Right renal pelvis (tissue), 4 donors: ENCODE results near the gene RIT1. TPM values are rescaled to one million over a fixed set of nuclear protein-coding genes. Genes with fewer than 3 reads are reported as not detected.
"Not testable (repeated sequence)": the region's sequence is repeated elsewhere in the genome, so short reads cannot be mapped to it uniquely, and the experiment has no call there.

Source experiments
- DNase-seq, 4 donors: peaks; one replicate each; pipeline ENCODE4 v3.0.0-alpha.2; 2013; ENCODE audit warnings: low read depth in 4 of 4, low spot score in 3 of 4, missing footprints in 1 of 4
- polyA plus RNA-seq, 4 donors: library from polyadenylated mRNA; unstranded; fragments of 120-200 nt; gene quantifications; one replicate each; pipeline ENCODE4 v1.2.1, GENCODE V29; 2013; ENCODE audit not compliant: insufficient read length in 4 of 4

Gene RIT1
- polyA plus RNA-seq, 4 donors, result 45.4 to 52.7 (median 49.2) TPM

DNA sequence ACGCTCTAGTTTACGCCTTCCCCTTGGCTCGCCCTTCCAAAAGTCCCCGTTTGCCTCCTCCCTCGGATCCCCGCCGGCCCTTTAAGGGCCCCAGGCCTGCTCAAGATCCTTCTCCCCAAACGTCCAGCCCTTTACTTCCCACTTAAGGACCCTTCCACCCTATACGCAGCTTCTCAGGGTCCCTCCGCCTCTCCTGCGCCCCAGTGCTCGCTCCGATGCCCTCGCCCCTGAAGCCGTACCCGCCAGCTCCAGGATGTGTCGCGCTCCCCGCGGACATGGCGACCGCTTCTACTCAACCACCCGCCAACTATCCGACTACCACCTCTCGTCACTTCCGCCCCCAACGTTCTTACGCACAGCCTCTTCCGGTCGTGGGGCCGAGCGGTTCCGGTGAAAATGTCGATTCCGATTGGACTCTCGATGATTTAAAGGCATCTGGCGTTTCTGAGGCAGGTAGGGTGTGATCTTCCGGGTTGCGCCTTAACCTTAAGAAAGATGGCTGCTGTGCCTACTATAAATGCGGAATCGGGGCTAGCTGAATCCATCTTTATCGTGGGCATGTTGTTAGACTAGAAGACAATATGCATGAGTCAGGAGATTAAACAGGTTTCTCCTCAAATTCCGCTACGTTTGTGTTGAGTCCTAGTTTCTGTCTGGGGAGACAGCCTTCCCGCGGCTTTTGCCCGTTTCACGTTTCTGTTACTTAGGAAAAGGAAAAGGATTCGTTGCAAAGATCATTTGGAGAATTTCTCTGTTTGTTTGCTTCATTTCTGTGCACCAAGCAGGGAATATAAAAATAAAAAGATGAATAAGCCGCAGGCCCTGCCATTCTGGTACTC lies 23.2 kb upstream of the RIT1 start, which contains the start of gene KHDC4:
TSS of gene KHDC4 (minus strand) at position 317 of the 839 bp plus-strand sequence. CDS start at position 277, 40 bp downstream.
- peak; percentile 93 to 99 (median 98) for DNase-seq

DNA sequence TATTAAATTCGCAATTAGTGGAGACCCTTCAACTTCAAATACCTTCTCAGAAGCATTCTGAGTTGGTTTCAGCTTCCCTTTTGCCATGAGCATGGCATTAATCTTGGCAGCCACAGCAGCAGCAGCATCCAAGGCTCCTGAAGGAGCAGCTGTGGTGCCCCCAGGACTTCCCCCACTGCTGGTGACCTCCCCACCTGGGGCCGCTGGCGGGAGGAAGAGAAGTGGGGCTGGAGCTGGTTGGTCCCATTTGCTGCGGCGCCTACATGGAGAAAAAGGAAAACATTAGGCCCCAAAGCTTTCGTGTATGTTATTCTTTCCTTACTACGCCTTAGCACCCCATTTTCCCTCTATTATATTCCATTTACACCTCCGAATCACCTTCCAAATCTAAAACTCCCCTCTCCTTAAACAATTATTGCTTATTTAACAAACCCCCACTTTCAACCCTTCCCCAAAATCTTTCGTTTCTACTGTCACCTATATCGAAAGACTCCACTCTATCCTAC lies 22.5 kb upstream of the RIT1 start:
- DNase-seq, result no peak

GRCh38 chr1:155932487-155932886 lies 21.3 kb upstream of the RIT1 start:
- DNase-seq, result no peak

DNA sequence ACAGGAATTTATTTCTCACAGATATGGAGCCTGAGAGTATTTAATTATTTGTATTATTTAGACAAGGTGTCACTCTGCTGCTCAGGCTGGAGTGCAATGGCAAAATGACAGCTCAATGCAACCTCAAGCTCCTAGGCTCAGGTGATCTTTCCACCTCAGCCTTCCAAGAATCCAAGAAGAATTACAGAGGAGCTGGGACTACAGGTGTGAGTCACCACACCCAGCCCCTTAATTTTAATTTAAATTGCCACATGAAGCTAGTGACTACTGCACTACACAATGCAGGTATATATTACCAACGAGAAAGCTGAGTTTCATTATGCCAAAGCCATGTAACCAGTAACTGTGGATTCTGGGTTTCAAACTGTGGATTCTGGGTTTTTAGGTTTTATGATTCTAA lies 20.9 kb upstream of the RIT1 start:
- DNase-seq, result no peak

- no peak for DNase-seq
Observed at GRCh38 chr1:155931332-155932038, 20.3 kb upstream of the RIT1 start.

GRCh38 chr1:155930725-155931124 lies 19.6 kb upstream of the RIT1 start:
- DNase-seq, result not testable (repeated sequence)

GRCh38 chr1:155929057-155929456 lies 17.9 kb upstream of the RIT1 start:
- DNase-seq, result no peak

- DNase-seq, result no peak
Observed at GRCh38 chr1:155925506-155925905, 14.4 kb upstream of the RIT1 start.

DNA sequence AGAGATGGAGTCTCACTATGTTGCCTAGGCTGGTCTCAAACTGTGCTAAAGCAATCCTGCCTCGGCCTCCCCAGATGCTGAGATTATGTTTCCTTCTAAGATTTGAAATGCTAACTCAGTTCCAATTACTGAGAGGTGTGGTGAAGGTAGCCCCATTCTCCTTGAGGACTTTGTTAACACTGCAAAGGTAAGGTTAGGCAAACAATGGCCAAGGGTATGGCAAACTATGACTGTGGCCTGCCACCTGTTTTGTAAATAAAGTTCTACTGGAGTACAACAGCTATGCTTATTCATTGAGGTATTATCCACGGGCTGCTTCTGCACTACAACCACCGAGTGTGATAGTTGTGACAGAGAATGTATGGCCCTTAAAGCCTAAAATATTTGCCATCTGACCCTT lies 9.6 kb upstream of the RIT1 start:
- no peak for DNase-seq

DNA sequence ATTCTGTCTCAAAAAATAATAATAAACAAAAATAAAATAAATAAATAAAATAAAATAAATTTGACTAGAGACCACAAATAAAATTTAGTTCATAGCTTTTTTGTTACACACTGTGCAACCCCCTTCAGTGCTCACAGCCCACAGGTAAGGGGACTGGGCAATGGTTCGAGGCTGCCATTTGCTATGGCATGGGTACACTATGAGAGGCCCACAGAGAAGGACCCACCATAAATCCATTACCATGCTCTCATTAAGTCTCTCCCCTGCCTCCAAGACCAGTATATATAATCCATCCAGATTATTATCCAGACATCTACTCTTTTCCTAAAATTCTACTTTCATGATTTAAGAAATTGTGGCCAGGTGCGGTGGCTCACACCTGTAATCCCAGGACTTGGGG lies 8.7 kb upstream of the RIT1 start:
- no peak for DNase-seq

- no peak for DNase-seq
Observed at GRCh38 chr1:155918660-155919059, 7.5 kb upstream of the RIT1 start.

DNA sequence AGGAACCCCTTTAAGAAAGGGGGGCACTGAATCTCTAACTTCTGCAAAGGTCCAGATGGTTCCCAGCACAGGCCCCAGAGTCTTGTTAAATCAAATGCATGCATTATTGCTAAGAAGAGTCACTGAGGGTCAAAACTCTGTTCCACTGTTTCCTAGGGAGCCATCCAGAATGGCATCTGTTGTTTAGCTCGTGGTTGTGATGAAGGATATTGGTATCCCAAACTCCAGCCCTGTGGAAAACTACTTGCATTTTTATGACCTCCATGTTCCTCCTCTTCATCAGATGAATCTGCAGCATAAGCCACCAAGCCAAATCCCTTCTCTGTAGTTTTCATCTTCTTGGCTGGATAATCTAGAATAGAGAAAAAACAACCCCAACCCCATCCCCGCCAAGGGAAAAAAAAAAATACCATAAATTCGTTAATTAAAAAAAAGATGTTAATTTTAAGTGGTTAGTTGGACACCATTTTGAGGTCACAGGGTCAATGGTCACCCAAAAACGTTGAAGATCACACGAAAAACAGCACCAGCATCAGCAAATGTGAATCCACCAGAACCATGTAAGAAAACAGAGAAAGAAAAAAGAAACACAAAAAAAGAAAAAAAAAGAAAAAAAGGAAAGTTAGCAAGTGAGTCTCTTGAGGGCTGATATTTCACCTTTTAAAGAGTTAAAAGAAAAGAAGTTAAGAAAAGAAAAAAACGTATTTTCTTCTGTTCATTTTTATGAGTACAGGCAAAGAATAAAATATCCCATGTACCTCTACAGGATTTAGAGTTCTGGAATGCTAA lies 3.0 kb upstream of the RIT1 start:
- no peak for DNase-seq

DNA sequence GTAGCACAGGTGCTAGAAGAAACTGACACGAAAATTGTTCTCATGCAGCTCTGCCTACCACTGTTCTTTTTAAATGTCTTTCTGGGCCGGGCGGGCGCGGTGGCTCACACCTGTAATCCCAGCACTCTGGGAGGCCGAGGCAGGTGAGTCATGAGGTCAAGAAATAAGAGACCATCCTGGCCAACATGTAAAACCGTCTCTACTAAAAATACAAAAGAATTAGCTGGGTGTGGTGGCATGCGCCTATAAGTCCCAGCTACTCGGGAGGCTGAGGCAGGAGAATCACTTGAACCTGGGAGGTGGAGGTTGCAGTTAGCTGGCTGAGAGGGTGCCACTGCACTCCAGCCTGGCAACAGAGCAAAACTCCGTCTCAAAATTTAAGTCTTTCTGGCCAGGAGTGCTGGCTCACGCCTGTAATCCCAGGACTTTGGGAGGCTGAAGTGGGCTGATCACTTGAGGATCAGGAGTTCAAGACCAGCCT lies 947 bp upstream of the RIT1 start:
- no peak for DNase-seq

DNA sequence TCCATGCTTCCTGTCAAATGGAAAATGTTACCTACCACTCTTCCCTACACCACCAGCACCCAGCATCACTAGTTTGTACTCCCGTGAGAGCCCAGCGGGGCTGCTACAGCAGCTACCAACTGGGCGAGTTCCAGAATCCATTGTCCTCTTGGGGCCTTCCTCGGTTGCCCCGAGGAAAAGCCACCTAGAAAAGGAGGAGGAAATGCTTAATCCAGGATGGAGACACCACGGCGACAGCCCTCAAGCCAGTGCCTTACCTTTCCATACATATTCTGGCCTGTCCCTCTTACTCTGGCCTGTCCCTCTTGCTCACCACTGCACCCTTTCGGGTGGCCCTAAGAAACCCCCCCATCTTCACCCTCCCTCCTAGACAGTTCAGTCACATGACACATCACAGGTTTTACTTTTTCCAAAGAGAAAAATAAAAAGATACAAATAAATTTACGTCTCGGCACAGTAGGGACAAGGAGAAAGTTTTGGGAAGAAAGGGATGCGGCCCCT lies 478 bp downstream of the RIT1 start:
- DNase-seq, result peak in 1 of 4 donors; percentile 35

GRCh38 chr1:155909894-155910293 lies 1.3 kb downstream of the RIT1 start:
- no peak for DNase-seq

GRCh38 chr1:155904261-155904660 lies 6.9 kb downstream of the RIT1 start:
- DNase-seq, result no peak

- no peak for DNase-seq
Observed at GRCh38 chr1:155900161-155900560, 11.0 kb downstream of the RIT1 start.

DNA sequence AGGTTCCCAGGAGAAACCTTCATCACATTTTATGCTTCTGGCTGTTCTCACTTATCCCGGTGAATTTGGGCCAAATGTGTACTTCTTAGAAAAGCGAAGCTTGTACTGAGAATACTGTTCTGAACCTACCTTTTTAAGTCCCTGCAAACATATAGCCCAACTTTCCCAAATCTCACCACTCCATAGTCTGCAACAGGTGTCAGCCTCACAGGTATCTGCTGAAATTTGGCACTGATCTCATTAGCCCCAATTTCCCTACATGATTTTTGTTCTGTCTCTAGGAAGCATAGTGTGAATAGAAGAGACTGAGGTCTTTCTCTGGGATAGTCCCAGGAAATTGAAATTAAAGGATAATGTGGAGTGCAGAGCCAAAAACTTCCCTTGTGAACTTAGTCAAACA lies 11.5 kb downstream of the RIT1 start:
- no peak for DNase-seq

DNA sequence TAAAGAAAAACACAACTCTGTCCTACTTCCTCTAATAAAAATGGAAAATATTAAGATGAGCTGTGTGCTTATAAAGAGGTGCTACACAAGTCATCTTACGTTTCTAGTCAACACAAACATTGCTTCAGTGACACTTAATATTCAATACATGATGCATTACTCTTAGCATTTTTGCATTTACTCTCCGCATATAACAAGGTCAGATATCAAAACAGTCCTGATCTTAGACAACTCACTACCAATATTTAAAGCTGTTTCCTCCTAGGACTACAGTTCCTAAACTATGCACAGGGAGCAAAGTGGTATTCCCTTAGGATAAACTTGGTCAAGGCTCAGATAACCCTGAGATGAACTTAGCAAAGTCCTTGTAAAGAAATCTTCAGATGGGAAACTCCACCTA lies 12.3 kb downstream of the RIT1 start:
- DNase-seq, result no peak

- DNase-seq, result no peak
Observed at GRCh38 chr1:155897746-155898145, 13.4 kb downstream of the RIT1 start.

DNA sequence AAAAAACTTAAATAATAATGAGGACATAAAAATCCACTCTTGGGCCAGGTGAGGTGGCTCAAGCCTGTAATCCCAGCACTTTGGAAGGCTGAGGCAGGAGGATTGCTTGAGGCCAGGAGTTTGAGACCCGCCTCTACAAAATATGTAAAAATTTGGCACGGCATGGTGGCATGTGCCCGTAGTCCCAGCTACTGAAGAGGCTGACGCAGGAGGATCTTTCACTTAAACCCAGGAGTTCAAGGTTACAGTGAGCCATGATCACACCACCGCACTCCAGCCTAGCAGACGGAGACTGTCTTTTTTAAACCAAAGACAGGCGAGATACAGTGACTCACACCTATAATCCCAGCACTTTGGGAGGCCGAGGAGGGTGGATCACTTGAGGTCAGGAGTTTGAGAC lies 14.7 kb downstream of the RIT1 start:
- not testable (repeated sequence) for DNase-seq
